HG03108 (cell line): Measurements from ENCODE around the gene TECPR1.

Source experiments
- ATAC-seq: cut with Tn5 transposase; IDR thresholded peaks from one replicate; pipeline ENCODE4 v1.9.1; 2021; ENCODE audit warnings: moderate library complexity; ENCODE audit not compliant: unreplicated experiment

TECPR1 gene

DNA sequence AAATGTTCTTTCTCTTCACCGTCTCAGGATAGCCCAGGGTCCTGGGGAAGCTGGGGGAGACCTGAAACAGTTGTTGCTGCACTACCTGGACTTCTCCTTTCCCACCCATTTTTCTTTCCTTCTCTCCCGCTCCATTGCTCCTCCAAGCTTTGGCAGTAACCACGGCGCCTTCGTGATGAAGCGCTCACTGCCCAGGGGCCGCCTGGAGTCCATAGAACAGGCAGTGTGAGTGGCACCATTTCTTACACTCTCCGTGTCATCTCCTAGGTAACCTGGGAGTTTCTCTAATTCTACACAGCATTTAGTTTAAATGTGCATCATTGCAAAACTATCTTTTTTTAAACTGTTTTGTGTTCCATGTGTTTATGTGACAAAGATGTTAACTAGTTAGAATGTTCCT lies 81.1 kb downstream of the TECPR1 start:
- ATAC-seq: no peak

DNA sequence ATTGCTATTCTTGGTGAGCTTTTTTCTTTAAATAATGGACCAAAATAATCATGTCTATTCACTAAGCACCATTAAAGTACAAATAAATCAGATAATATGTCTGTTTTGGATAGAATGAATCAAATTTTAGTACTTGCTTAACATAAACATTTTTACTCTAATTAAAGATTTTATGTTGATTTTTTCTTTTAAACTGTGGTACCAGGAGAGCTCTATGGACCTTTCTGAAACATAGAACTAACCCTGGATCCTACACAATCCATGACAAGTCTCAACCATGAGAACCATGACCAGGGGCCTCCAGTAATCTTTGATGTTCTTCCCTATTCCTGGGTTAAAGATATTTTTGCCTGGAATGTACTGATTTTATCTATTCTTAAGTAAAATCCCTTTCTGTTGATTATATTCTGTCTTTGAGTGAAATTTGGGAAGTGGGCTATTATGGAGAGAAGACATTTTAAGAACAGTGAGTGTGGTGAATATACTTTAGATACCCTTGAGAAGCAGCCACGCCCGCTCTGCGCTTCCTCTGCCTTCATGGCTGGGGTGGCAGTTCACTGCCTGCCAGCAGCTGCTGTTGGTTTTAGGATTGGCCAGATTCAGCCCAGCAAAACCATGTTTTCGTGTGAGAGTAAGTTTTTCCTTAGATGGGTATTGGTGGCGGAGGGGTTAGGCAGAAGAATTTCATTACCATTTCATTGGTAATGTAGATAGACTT lies 83.0 kb downstream of the TECPR1 start:
- no peak for ATAC-seq

DNA sequence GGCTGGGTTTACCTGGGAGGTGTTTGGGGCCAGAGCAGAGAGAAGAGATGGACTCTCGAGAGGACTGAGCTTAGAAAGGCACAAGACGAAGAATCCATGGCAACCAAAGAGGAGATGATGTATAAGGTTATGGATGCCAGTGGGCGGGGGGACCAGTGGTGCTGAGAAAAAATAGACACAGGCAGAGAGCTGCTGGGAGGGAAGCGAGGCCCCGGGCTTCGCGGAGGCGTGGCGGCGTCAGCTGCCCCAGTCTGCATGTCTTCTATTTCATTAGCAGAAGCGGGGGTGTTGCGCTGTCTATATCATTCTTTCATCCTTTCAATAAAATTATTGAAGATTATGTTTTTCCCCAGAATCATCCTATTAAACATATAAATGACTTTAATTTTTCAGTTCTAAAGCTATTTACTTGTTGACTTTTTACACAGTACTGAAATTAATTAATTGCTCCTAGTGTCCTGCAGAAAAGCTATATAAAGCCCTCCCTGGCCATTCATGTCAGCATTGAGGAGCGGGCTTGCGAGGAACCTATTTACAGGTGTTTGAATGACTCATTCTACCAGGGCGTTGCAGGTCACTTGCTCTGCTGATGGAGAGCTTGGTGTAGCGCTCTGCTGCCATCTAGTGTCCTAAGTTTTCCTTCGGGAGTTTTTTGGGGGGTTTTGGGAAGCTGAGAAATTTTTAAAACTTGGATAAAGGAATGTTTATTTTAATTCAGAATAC lies 83.7 kb downstream of the TECPR1 start:
- ATAC-seq: peak; percentile 63

DNA sequence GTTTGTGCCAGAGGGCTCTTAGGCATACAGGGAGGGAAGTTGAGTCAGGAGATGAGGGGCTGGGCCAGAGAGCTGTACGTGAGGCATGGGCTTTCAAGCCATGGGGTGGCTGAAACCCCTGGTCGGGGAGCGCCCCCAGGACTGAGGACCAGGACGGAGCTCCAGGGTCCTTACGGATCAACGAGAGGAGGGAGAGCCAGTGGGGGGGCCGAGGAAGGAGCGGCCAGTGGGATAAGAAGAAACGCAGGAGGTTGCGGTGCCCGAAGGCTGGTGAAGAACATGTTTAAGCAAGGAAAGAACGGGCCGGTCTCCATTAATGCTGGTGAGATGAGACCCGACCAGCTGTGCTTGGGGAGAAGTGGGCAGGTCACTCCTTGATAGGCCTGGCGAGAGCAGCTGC lies 84.4 kb downstream of the TECPR1 start:
- no peak for ATAC-seq

DNA sequence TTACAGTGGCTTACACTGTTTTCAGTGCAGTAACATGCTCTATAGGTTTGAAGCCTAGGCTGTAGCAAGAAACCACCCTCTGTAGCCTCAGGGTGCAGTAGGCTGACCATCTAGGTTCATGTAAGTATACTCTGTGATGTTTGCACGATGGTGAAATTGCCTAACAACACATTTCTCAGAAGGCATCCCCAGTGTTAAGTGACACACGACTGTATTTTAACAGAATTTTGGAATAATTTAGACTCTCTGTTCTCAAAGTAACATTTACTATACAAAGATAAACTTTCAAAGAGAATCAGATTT lies 85.4 kb downstream of the TECPR1 start:
- no peak for ATAC-seq

DNA sequence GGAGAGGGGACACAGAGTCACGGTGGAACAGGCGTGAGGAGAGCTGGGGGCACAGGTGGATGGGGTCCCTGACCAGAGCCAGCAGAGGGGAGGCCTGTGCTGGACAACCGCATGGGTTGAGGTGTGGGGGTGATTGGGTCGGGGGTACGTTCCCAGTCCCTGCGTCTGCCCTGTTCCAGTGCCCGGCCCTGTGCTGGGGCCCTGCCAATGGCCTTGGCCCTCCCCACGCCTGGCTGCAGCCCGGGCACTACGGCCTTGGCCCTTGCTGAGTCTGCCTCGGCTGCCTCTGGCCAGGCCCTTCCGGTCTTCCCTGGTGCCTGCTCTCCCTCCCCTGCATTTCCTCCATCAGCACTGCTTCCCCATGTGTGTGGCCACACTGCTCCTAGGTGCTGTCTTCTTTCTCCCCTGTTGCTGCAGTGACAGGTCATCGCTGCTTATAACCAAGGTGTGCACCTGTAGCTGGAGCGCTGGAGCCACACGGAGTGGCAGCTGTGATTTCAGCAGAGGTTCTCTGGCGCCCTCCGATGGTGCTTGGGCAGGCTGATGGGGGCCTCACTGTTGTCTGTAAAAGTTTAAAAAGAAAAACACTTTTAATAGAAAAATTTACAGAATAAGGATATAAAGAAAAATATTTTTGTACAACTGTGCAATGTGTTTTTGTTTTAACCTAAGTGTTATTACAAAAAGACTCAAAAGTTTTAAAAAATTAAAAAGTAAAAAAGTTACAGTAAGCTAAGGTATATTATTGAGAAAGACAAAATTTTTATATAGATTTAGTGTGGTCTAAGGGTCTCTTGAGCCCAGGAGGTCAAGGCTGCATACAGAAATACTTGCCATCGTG lies 86.0 kb downstream of the TECPR1 start:
- no peak for ATAC-seq
